Fibroblast of lung (primary cell): ENCODE results near the gene SP140L. TPM values are rescaled to one million over a fixed set of nuclear protein-coding genes. Genes with fewer than 3 reads are reported as not detected.

Source experiments
- DNase-seq, 2 donors: peaks; one replicate each; pipeline versions ENCODE4 v3.0.0 to v3.0.0-alpha.2; 2010; ENCODE audit warnings: low read depth in 2 of 2
- H2AFZ ChIP-seq: 2 replicates; pipeline ENCODE4 v1.5.1; 2012; ENCODE audit warnings: low read length, control low read depth, inconsistent platforms
- H3K27ac ChIP-seq: 2 replicates; pipeline ENCODE4 v1.5.1; 2011; ENCODE audit warnings: low read length, control low read depth; ENCODE audit not compliant: insufficient read depth
- H3K27me3 ChIP-seq: 2 replicates; pipeline ENCODE4 v1.5.1; 2011; ENCODE audit warnings: mild to moderate bottlenecking, low read length; ENCODE audit not compliant: control insufficient read depth, insufficient read depth
- H3K36me3 ChIP-seq: 2 replicates; pipeline ENCODE4 v1.5.1; 2011; ENCODE audit warnings: low read length; ENCODE audit not compliant: control insufficient read depth, insufficient read depth
- H3K4me1 ChIP-seq: 2 replicates; pipeline ENCODE4 v1.5.1; 2011; ENCODE audit warnings: low read length; ENCODE audit not compliant: control insufficient read depth, insufficient read depth; ENCODE audit errors: extremely low read depth
- H3K4me2 ChIP-seq: 2 replicates; pipeline ENCODE4 v1.5.1; 2011; ENCODE audit warnings: low read length, control low read depth; ENCODE audit not compliant: insufficient read depth; ENCODE audit errors: extremely low read depth
- H3K4me3 ChIP-seq, 4 experiments: fragments of 200-600 bp in 1 of 4; sonication (generic) in 1 of 4; replicated peaks in 1 of 4; 2 replicates each; pipeline ENCODE4 v1.5.1; 2011 to 2016; ENCODE audit warnings: low read length in 4 of 4, low read depth in 3 of 4, mild to moderate bottlenecking in 3 of 4, control low read depth in 2 of 4, inconsistent platforms in 1 of 4, mixed read lengths in 1 of 4; ENCODE audit not compliant: insufficient read depth in 1 of 4; ENCODE audit errors: control extremely low read depth in 1 of 4
- H3K79me2 ChIP-seq: 2 replicates; pipeline ENCODE4 v1.5.1; 2012; ENCODE audit warnings: mild to moderate bottlenecking, low read length, inconsistent platforms; ENCODE audit not compliant: control insufficient read depth, insufficient read depth
- H3K9ac ChIP-seq: 2 replicates; pipeline ENCODE4 v1.5.1; 2011; ENCODE audit warnings: mild to moderate bottlenecking, low read length, control low read depth; ENCODE audit not compliant: insufficient read depth
- H3K9me3 ChIP-seq: 2 replicates; pipeline ENCODE4 v1.5.1; 2012; ENCODE audit warnings: low read depth, low read length; ENCODE audit not compliant: control insufficient read depth, insufficient read depth
- H4K20me1 ChIP-seq: 2 replicates; pipeline ENCODE4 v1.5.1; 2011; ENCODE audit warnings: low read length; ENCODE audit not compliant: control insufficient read depth, insufficient read depth; ENCODE audit errors: extremely low read depth
- CTCF ChIP-seq, 2 donors: IDR thresholded peaks in 1 of 2; conservative IDR thresholded peaks in 1 of 2; 1 replicate in 1 of 2; 2 replicates in 1 of 2; pipeline ENCODE4 v1.5.1; 2011 to 2012; ENCODE audit warnings: low read length in 2 of 2, control low read depth in 1 of 2, inconsistent platforms in 1 of 2, low read depth in 1 of 2, mild to moderate bottlenecking in 1 of 2
- EZH2 ChIP-seq: IDR thresholded peaks from 2 replicates; pipeline ENCODE4 v1.5.1; 2012; ENCODE audit warnings: low read length, control low read depth, mild to moderate bottlenecking; ENCODE audit errors: missing control alignments
- polyA plus RNA-seq, 2 donors: library from polyadenylated mRNA; depleted of rRNA in 1 of 2; stranded (reverse) in 1 of 2; unstranded in 1 of 2; fragments of >200 nt; gene quantifications; 2 replicates each; pipeline ENCODE4 v1.2.1, GENCODE V29; 2011 to 2012; ENCODE audit warnings: missing spikeins in 1 of 2
- total RNA-seq: library from RNA; depleted of rRNA; stranded (reverse); fragments of >200 nt; gene quantifications from 2 replicates; pipeline ENCODE4 v1.2.1, GENCODE V29; 2014

The SP140L gene
- total and polyA plus RNA-seq, 2 donors (not counting 1 experiment from before 2014, with no cell fraction given) = 10.9 to 16.9 TPM

- Histone ChIP-seq H3K9ac (no peak overlapping the region), H3K27me3 (no peaks in the 10 kb centered on the region), H4K20me1 (no peaks in the 10 kb centered on the region), H3K36me3 (no peaks in the 10 kb centered on the region), H3K9me3 (no peaks in the 10 kb centered on the region), H3K4me1 (no peaks in the 10 kb centered on the region), H3K4me2 (no peak overlapping the region), H3K4me3 (no peak overlapping the region), H2AFZ (no peak overlapping the region), H3K27ac (no peak overlapping the region), H3K79me2 (no peaks in the 10 kb centered on the region)
- no peak for TF ChIP-seq CTCF (conservative IDR thresholded peaks at IDR 0.05 in 1 of 2, IDR thresholded peaks at IDR 0.05 in 1 of 2; ENCODE audit: low read depth in 1 of 2, low read length in 2 of 2)
- no peak for DNase-seq
Measured at GRCh38 chr2:230317366-230317765, 9.6 kb upstream of the SP140L start.

- no peak overlapping the region for H2AFZ ChIP-seq
- H3K4me1 ChIP-seq = no peaks in the 10 kb centered on the region
- no peak overlapping the region for H3K4me3 ChIP-seq
- H3K27me3 ChIP-seq = no peaks in the 10 kb centered on the region
- H3K9me3 ChIP-seq = no peaks in the 10 kb centered on the region
- H4K20me1 ChIP-seq = no peaks in the 10 kb centered on the region
- no peak for TF ChIP-seq EZH2
- TF ChIP-seq CTCF (conservative IDR thresholded peaks at IDR 0.05 in 1 of 2, IDR thresholded peaks at IDR 0.05 in 1 of 2; ENCODE audit: low read depth in 1 of 2, low read length in 2 of 2) = no peak
- no peaks in the 10 kb centered on the region for H3K79me2 ChIP-seq
- no peak overlapping the region for H3K27ac ChIP-seq
- no peaks in the 10 kb centered on the region for H3K36me3 ChIP-seq
- no peak overlapping the region for H3K9ac ChIP-seq
- no peak for DNase-seq
- H3K4me2 ChIP-seq = no peak overlapping the region
Measured at GRCh38 chr2:230318190-230319121, 8.5 kb upstream of the SP140L start.

- H3K9me3 ChIP-seq = no peaks in the 10 kb centered on the region
- no peak for DNase-seq
- TF ChIP-seq CTCF (conservative IDR thresholded peaks at IDR 0.05 in 1 of 2, IDR thresholded peaks at IDR 0.05 in 1 of 2; ENCODE audit: low read depth in 1 of 2, low read length in 2 of 2) = no peak
Measured at GRCh38 chr2:230319211-230319862, 7.7 kb upstream of the SP140L start.

More at GRCh38 chr2:230319211-230319862, 7.7 kb upstream of the SP140L start:
- no peaks in the 10 kb centered on the region for H4K20me1 ChIP-seq
- H3K4me2 ChIP-seq = no peak overlapping the region
- H3K27ac ChIP-seq = no peak overlapping the region
- H2AFZ ChIP-seq = no peak overlapping the region
- H3K4me3 ChIP-seq = no peak overlapping the region
- H3K27me3 ChIP-seq = no peaks in the 10 kb centered on the region
- no peaks in the 10 kb centered on the region for H3K36me3 ChIP-seq
- H3K9ac ChIP-seq = no peak overlapping the region
- no peaks in the 10 kb centered on the region for H3K79me2 ChIP-seq
- no peaks in the 10 kb centered on the region for H3K4me1 ChIP-seq
